Loucy (cell line): ENCODE results near the gene RECQL5.

Experiments used
- H2AFZ ChIP-seq: fragments of 200-600 bp; sonication (generic); 2 replicates; pipeline ENCODE4 v1.6.0; 2016; ENCODE audit warnings: antibody characterized with exemption, mild to moderate bottlenecking, low read length, moderate library complexity
- H3F3A ChIP-seq: fragments of 200-600 bp; 2 replicates; pipeline ENCODE4 v1.6.0; 2016; ENCODE audit warnings: antibody characterized with exemption, low read depth, mild to moderate bottlenecking
- H3K27me3 ChIP-seq: fragments of 200-600 bp; sonication (generic); 2 replicates; pipeline ENCODE4 v1.6.1; 2014; ENCODE audit warnings: low read length, mild to moderate bottlenecking; ENCODE audit not compliant: insufficient read depth, poor library complexity, severe bottlenecking
- H3K36me3 ChIP-seq: fragments of 200-600 bp; sonication (generic); 2 replicates; pipeline ENCODE4 v1.6.1; 2016; ENCODE audit warnings: low read length; ENCODE audit not compliant: insufficient read depth
- H3K4me1 ChIP-seq: fragments of 200-600 bp; sonication (generic); 2 replicates; pipeline ENCODE4 v1.5.1; 2014; ENCODE audit warnings: low read length, mild to moderate bottlenecking; ENCODE audit not compliant: insufficient read depth, poor library complexity, severe bottlenecking
- H3K4me2 ChIP-seq: fragments of 200-600 bp; sonication (generic); 2 replicates; pipeline ENCODE4 v1.6.0; 2014; ENCODE audit warnings: antibody characterized with exemption, low read length, low read depth, mild to moderate bottlenecking; ENCODE audit not compliant: poor library complexity, severe bottlenecking
- H3K4me3 ChIP-seq: fragments of 200-600 bp; sonication (generic); 2 replicates; pipeline ENCODE4 v1.5.1; 2014; ENCODE audit warnings: low read length, mild to moderate bottlenecking, mixed read lengths; ENCODE audit not compliant: poor library complexity, severe bottlenecking
- H3K79me2 ChIP-seq: fragments of 200-600 bp; sonication (generic); 2 replicates; pipeline ENCODE4 v1.6.1; 2014; ENCODE audit warnings: low read length; ENCODE audit not compliant: insufficient read depth
- H3K9ac ChIP-seq: fragments of 200-600 bp; sonication (generic); 2 replicates; pipeline ENCODE4 v1.6.0; 2014; ENCODE audit warnings: mild to moderate bottlenecking, low read depth, low read length, moderate library complexity; ENCODE audit not compliant: poor library complexity, severe bottlenecking
- H3K9me2 ChIP-seq: fragments of 200-600 bp; sonication (generic); replicated peaks from 2 replicates; pipeline ENCODE4 v1.6.1; 2016; ENCODE audit warnings: low read depth, low read length, mixed read lengths
- H3K9me3 ChIP-seq: fragments of 200-600 bp; sonication (generic); 2 replicates; pipeline ENCODE4 v1.6.1; 2014; ENCODE audit warnings: mild to moderate bottlenecking, antibody characterized with exemption, low read length, low read depth; ENCODE audit not compliant: insufficient read depth
- H4K20me1 ChIP-seq: fragments of 200-600 bp; sonication (generic); 2 replicates; pipeline ENCODE4 v1.6.0; 2014; ENCODE audit warnings: antibody characterized with exemption, low read length, mild to moderate bottlenecking; ENCODE audit not compliant: insufficient read depth, poor library complexity, severe bottlenecking
- EZH2phosphoT487 ChIP-seq: fragments of 200-600 bp; IDR thresholded peaks from 2 replicates; pipeline ENCODE4 v1.6.1; 2018; ENCODE audit warnings: antibody characterized with exemption, mild to moderate bottlenecking, moderate library complexity, borderline replicate concordance
- TF ChIP-seq, protein P1 (sequence below): fragments of 200-600 bp; sonication (generic); conservative IDR thresholded peaks from 2 replicates; pipeline ENCODE4 v1.5.1; 2014; ENCODE audit warnings: mild to moderate bottlenecking, antibody characterized with exemption, low read length

The RECQL5 gene

GRCh38 chr17:75645889-75646637 is 20.9 kb downstream of the RECQL5 start:
- peak overlapping the region; percentile 37 for H3K9ac ChIP-seq

DNA sequence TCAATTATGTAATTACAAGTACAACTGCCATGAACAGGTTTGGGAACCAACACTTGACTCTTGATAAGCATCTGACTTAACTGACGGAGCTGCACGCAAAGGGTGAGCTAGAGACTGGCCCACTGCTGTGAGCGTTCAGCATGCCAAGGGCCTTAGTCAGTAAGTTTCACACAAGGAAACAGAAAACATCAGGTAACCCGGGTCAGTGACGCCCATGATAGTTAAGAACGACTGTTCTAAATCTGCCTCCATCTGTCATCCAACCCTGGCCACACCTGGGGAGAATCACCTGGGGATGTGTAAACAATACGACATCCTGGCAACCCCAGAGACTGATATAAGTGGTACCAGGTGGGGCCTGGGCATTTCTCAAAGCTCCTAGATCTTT is 21.5 kb downstream of the RECQL5 start:
- peak overlapping the region; percentile 57 for H3K4me2 ChIP-seq
- no peaks in the 10 kb centered on the region for H3K79me2 ChIP-seq
- no peak overlapping the region for H2AFZ ChIP-seq
- H3K9ac ChIP-seq: peak overlapping the region; percentile 37
- peaks cover under 1% of the 10 kb centered on the region; the same call in 1 of the 2 replicates for H3K36me3 ChIP-seq
- peaks cover 16% of the 10 kb centered on the region for H3K4me1 ChIP-seq
- H4K20me1 ChIP-seq: no peaks in the 10 kb centered on the region
- no peaks in the 10 kb centered on the region for H3F3A ChIP-seq
- no peak for TF ChIP-seq EZH2phosphoT487
- TF ChIP-seq, protein P1, sequence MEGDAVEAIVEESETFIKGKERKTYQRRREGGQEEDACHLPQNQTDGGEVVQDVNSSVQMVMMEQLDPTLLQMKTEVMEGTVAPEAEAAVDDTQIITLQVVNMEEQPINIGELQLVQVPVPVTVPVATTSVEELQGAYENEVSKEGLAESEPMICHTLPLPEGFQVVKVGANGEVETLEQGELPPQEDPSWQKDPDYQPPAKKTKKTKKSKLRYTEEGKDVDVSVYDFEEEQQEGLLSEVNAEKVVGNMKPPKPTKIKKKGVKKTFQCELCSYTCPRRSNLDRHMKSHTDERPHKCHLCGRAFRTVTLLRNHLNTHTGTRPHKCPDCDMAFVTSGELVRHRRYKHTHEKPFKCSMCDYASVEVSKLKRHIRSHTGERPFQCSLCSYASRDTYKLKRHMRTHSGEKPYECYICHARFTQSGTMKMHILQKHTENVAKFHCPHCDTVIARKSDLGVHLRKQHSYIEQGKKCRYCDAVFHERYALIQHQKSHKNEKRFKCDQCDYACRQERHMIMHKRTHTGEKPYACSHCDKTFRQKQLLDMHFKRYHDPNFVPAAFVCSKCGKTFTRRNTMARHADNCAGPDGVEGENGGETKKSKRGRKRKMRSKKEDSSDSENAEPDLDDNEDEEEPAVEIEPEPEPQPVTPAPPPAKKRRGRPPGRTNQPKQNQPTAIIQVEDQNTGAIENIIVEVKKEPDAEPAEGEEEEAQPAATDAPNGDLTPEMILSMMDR: no peak
- no peaks in the 10 kb centered on the region for H3K9me2 ChIP-seq
- H3K27me3 ChIP-seq: no peaks in the 10 kb centered on the region
- no peaks in the 10 kb centered on the region for H3K9me3 ChIP-seq
- H3K4me3 ChIP-seq: peak overlapping the region; percentile 8

More at GRCh38 chr17:75645889-75646637, 20.9 kb downstream of the RECQL5 start:
- Histone ChIP-seq H3K9me2 (no peaks in the 10 kb centered on the region), H3K36me3 (peaks cover 4% of the 10 kb centered on the region; the same call in 1 of the 2 replicates), H2AFZ (0 out of 2 replicates have a peak overlapping the region, but pooled peaks have one; percentile 9), H3F3A (no peaks in the 10 kb centered on the region), H3K4me1 (peaks cover 16% of the 10 kb centered on the region), H3K4me3 (peak overlapping the region; percentile 8), H3K9me3 (no peaks in the 10 kb centered on the region), H3K27me3 (no peaks in the 10 kb centered on the region), H3K4me2 (peak overlapping the region; percentile 57), H4K20me1 (no peaks in the 10 kb centered on the region), H3K79me2 (no peaks in the 10 kb centered on the region)
- TF ChIP-seq, protein P1: no peak
- no peak for TF ChIP-seq EZH2phosphoT487

GRCh38 chr17:75643643-75644017 is 23.3 kb downstream of the RECQL5 start:
- no peak for TF ChIP-seq EZH2phosphoT487
- TF ChIP-seq, protein P1: no peak
- Histone ChIP-seq H3K27me3 (no peaks in the 10 kb centered on the region), H3F3A (no peaks in the 10 kb centered on the region), H3K4me2 (no peak overlapping the region), H3K9ac (no peak overlapping the region), H3K4me3 (no peak overlapping the region), H4K20me1 (no peaks in the 10 kb centered on the region), H3K9me3 (no peaks in the 10 kb centered on the region), H3K4me1 (peaks cover 16% of the 10 kb centered on the region), H3K36me3 (no peaks in the 10 kb centered on the region), H3K9me2 (no peaks in the 10 kb centered on the region), H3K79me2 (no peaks in the 10 kb centered on the region), H2AFZ (no peak overlapping the region)
